Left forelimb (tissue), 1 donor: ENCODE results near the gene MMADHC.

ENCODE experiments used
- DNase-seq: peaks from one replicate; pipeline ENCODE4 v3.0.0-alpha.2; 2018; ENCODE audit warnings: low spot score

The MMADHC gene

DNA sequence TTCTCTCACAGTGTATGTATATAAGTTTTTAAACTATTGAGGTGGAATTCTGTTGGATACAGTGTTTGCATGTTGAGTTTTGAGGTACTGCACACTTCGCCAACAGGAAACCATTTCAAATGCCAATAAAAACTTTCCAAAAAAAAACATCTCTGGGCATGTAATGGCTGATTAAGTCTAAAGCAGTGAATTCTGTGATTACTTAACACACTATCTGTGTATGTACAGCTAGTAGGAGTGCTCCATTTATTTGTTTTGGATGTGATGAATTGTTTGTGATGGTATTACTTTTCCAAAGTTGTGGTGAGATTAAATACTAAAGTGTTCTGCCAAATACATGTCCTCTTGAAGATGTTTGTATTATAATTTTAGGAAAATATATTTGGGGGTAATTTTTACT lies 31.1 kb downstream of the MMADHC start:
- no peak for DNase-seq

DNA sequence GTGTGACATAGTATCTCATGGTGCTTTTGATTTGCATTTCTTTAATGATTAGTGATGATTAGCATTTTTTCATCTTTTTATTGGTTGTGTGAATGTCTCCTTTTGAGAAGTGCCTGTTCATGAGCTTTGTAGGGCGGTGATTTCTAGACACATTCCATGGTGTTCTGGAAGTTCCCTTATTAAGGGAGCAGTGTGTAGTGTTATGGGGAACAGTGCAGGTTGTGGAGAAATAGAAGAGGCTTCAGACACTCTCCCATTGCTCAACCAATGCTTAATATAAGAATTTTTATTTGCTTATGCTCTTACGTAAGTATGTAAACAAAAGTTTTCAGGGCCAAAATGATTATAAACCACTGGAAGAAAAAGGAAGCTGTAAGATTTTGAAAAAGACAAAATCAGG lies 34.7 kb downstream of the MMADHC start:
- no peak for DNase-seq

- no peak for DNase-seq
Observed at GRCh38 chr2:149552226-149552625, 35.3 kb downstream of the MMADHC start.

DNA sequence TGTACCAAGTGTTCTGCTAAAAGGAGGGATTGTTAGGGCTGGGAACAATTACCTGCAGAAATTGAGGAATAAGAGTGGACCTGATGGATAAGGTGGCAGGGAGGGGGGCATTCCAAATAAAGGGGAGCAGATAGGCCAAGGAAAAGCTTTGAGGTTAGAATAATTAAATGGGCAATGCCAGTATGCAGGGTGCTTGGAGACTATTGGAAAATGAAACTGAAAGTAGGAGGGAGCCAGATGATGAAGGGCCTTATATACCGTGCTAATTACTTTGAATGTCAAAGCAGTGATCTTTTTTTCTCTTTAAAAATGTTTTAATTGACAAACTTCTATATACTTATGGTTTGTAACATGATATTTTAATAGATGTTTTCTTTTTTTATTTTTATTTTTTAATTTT lies 42.9 kb downstream of the MMADHC start:
- no peak for DNase-seq

GRCh38 chr2:149543845-149544244 lies 43.7 kb downstream of the MMADHC start:
- no peak for DNase-seq

DNA sequence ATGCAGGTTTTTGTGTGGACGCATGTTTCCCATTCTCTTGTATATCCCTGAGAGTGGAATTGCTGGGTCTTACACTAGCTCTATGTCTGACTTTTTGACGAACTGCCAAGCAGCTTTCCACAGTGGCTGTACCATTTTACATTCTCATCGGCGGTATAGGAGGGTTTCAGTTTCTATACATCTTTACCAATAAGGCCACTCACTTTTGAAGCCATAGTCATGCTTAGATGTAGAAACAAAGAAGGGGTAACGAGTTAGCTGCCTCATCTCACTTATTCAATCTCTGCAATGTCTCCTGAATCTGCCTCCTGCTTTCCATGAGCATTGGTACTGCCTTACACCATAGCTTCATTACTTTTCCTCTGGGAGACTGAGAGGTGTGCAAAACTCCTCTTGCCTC lies 47.4 kb downstream of the MMADHC start:
- DNase-seq, result no peak

DNA sequence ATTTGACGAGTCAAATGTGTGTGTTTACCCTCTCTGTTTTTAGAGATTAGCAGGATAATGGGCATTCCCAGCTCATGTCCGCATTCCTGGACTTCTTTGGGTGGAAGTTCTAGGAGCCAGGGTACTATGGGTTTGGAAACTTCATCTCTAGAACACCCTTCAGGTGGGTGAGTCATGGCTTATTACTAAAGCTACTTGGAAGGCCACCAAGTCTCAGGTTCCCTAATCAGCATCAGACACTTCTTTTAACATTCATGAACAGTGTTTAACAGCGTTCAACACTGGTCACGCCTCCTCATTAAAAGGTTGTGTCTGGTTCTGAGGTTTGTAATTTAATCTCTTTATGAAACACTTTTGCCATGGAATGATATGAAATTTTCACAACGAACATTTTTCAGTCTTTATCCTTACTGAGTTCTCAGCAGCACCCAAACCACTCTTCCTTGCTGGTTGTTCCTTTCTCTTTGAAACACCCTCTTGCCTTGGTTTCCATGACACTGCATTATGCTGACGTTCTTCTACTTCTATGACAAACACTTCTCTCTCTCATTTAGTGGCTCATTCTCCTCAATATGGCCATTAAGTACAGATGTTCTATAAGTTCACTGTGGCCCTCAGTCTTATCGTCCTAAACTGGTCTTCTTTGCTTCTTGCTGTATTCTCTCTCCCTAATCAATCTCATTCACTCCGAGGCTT lies 49.3 kb downstream of the MMADHC start:
- no peak for DNase-seq

DNA sequence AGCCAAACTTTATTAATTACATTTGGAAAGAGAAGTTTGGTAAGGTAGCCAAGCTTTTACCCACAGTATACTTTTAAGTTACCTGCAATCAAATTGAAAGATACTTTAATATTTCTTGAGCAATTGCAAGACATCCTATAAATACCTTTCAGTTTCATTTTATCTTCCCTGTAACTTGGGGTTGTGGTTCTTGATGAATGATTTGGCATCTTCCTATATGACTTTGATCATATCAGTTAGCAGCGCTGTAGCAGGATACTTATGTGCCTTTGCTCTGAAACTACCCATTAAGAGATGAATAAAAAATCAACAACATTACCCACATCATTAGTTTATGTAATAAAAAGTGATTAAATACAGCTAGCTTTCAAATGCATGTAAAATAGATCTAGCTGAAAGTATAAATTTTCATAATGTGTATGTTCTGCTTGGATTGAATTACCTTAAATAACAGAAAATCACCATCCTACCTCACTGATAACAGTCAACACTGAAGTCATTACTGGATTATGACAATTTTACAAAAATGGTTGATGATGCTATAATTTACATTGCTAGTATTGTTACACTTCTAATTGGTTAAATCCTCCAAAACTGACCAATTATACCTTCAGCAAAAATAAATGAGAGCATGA lies 50.4 kb downstream of the MMADHC start:
- no peak for DNase-seq

DNA sequence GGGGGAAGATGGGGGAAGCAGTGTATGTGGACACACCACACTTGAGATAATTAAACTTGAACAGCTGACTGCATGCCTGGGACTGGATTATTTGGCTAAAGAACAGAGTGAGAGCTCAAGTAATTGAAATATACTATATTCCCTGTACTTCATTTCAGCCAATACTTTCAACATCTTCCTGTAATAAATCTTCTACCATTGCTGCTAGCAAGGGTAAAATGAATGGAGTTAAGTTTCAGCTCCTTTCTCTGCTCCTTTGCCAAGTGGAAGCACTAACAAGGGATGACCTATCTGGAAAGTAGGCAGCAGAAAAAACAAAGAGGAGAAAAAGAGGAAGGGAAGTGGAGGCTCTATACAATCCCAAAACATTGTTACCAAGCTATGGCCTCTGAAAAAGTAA lies 50.9 kb downstream of the MMADHC start:
- DNase-seq, result no peak

DNA sequence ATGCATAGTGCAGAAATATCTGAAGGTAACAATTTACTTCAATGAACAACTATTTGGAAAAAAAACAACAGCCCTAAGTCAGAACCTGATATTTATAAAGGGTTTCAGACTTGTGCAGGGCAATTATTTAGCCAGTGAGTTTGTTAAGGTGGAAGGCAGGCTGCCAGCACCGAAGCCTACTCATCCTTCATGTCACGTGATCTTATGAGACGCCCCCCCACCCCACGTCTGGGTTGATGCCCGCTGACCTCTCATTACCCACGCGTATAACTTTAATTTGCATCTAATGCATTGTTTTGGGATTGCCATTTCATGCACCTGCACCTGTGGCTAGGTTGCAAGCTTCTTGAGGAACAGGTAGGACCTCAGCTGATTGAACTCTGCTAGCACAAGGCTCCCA lies 52.9 kb downstream of the MMADHC start:
- no peak for DNase-seq

DNA sequence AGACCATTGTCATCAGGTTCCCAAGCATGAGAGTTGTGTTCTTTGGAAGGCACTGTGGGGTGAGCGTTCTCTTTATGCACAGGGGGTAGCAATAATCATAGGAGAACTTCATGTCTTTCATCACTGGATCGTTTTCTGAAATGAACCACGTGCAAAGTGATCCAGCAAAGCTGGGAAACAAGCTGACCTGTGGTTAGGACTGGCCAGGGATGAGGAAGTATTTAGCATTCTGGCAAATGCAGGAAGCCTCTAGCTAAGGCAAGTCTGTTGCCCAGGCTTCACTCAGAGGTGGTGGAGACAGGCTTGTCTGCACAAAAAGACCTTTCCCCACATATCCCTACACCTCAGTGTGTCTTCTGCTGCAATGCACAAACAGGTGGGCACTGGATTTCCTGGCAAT lies 58.6 kb downstream of the MMADHC start:
- DNase-seq, result no peak

- DNase-seq, result no peak
Observed at GRCh38 chr2:149527998-149528755, 59.4 kb downstream of the MMADHC start.

GRCh38 chr2:149526689-149527088 lies 60.9 kb downstream of the MMADHC start:
- DNase-seq, result no peak

DNA sequence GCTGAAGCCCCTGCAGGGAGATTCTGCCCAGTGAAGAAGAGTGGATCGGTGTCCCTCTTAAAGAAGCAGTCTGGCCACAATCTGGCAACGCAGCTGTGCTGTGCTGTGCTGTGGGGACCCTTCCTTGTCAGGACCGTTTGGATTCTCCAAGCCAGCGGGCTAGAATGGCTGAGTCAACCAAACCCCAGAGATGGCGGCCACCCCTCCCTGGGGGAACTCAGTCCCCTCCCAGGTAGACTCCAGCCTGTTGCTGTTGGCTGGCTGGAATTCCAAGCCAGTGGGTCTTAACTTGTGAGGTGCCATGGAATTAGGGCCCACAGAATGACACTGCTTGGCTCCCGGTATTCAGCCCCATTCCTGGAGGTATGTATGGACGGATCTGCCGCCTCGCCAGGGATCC lies 62.3 kb downstream of the MMADHC start:
- no peak for DNase-seq
